Right lobe of liver (tissue), 4 donors: ENCODE results near the gene ETFDH.

Source experiments
- CTCF ChIP-seq, 4 donors: fragments of 200-600 bp in 3 of 4; fragments of 450-650 bp in 1 of 4; IDR thresholded peaks; one replicate each; pipeline versions ENCODE4 v1.5.1 to v1.8.0; 2016 to 2022; ENCODE audit warnings: antibody characterized with exemption in 4 of 4, mild to moderate bottlenecking in 2 of 4
- POLR2A ChIP-seq: fragments of 450-650 bp; IDR thresholded peaks from one replicate; pipeline ENCODE4 v1.6.1; 2017; ENCODE audit warnings: antibody characterized with exemption, mild to moderate bottlenecking
- donor health status: DM: no; HTN: no; CAD: no.
- donor health status: DM: no; HTN: no; CAD: no.
- donor health status: DM: no; HTN: yes; CAD: no.

GRCh38 chr4:158722917-158723793 lies 51.1 kb downstream of the ETFDH start, which contains the start of gene PPID:
- TF ChIP-seq CTCF (IDR thresholded peaks at IDR 0.05) (no peak), POLR2A (peak; percentile 81)
